DMS153 (cell line): ENCODE data around the gene EPHB4.
"Not testable (repeated sequence)": the region's sequence is repeated elsewhere in the genome, so short reads cannot be mapped to it uniquely, and the experiment has no call there.

Experiments
- DNase-seq: peaks from one replicate; lab custom pipeline; 2025; lab: John Stamatoyannopoulos, UW

The EPHB4 gene

DNA sequence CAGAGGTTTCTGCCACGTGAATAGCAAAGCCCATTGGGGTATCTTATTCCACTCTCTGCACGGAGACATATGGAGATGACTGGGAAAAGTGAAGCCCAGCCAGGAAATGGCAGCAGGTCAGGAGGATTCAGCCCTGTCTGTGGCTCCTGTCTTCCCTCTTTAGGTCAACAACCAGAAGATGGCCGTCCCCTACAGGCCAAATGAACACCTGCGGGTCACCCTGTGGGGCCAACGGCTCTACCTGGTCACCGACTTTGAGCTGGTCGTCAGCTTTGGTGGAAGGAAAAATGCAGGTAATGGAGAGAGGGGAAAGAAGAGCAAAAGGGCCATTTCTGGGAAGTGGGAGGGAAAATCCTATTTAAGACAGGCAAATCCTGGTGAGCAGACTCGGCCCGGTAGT is 38.3 kb downstream of the EPHB4 start:
- no peak for DNase-seq

DNA sequence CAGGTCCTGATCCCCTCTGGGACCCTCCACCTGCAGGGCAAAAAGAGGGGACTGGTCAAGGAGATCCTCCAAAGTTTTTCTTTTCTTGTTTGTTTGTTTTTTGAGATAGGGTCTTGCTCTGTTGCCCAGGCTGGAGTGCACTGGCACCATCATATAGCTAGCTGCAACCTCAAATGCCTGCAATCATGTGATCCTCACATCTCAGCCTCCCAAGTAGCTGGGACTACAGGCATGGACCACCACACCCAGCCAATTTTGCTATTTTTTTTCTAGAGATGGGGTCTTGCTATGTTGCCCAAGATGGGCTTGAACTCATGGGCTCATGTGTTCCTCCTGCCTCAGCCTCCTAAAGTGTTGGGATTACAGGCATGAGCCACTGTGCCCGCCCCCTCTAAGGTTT is 41.0 kb downstream of the EPHB4 start:
- no peak for DNase-seq

- no peak for DNase-seq
Observed at GRCh38 chr7:100785878-100786277, 41.4 kb downstream of the EPHB4 start.

GRCh38 chr7:100783804-100784203 is 43.5 kb downstream of the EPHB4 start:
- no peak for DNase-seq

- no peak for DNase-seq
Observed at GRCh38 chr7:100781255-100781654, 46.1 kb downstream of the EPHB4 start.

- DNase-seq, result no peak
Observed at GRCh38 chr7:100779359-100779758, 48.0 kb downstream of the EPHB4 start.

DNA sequence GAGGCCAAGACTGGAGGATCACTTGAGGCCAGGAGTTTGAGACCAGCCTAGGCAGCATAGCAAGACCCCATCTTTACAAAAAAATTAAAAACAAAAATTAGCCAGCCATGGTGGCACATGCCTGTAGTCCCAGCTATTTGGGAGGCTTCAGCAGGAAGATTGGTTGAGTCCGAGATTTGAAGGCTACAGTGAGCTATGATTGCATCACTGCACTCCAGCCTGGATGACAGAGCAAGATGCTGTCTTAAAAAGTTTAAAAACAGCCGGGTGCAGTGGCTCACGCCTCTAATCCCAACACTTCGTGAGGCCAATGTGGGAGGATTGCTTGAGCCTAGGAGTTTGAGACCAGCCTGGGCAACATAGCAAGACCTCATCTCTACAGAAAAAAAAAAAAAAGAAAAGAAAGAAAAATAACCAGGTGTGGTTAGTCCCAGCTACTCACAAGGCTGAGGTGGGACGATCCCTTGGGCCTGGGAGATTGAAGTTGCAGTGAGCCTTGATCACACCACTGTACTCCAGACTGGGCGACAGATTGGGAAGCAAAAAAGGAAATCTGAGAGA is 49.2 kb downstream of the EPHB4 start:
- no peak for DNase-seq

DNA sequence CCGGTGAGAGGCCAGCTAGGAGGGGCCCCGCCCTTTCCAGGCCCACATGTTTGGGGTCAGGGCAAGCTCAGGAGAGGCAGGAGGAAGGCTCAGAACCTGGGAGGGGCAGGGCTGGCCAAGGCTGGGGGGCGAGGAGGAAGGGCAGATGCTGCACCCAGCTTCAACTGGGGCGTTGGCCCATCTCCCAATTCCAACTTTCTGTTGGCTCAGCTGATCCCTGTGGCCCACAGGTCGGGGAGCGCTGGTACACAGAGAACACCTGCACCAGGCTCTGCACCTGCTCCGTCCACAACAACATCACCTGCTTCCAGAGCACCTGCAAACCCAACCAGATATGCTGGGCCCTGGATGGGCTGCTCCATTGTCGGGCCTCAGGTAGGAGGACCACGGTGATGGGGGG is 53.8 kb downstream of the EPHB4 start:
- DNase-seq, result no peak

DNA sequence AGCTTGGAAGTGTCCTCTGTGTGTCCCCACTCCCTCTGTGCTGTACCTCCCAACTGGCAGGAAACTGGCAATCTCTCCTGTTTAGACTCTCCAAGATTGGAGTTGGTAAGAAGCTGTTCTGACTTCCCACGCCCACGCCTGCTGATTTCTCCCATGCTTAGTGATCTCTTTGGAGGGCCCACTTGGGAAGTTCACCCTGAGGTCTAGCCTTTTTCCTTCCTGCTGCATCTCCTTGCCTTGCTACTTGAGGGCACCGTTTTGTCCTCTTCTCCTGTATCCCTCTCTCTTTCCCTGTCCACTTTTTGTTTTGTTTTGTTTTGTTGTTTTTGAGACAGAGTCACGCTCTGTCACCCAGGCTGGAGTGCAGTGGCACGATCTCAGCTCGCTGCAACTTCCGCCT is 58.5 kb downstream of the EPHB4 start:
- DNase-seq, result no peak

- DNase-seq, result no peak
Observed at GRCh38 chr7:100765250-100765649, 62.1 kb downstream of the EPHB4 start.

GRCh38 chr7:100764841-100765240 is 62.5 kb downstream of the EPHB4 start:
- DNase-seq, result no peak

- DNase-seq, result no peak
Observed at GRCh38 chr7:100763556-100764140, 63.7 kb downstream of the EPHB4 start.

DNA sequence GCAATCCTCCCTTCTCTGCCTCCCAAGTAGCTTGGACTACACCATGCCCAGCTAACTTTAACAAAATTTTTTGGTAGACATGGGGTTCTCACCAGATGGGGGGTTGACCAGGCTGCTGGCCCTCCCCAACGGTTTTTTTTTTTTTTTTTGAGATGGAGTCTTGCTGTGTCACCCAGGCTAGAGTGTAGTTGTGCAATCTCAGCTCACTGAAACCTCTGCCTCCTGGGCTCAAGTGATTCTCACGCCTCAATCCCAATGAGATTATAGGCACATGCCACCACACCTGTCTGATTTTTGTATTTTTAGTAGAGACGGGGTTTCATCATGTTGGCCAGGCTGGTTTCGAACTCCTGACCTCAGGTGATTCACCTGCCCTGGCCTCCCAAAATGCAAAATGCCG is 64.5 kb downstream of the EPHB4 start:
- not testable (repeated sequence) for DNase-seq

GRCh38 chr7:100759357-100760171 is 67.8 kb downstream of the EPHB4 start:
- no peak for DNase-seq

DNA sequence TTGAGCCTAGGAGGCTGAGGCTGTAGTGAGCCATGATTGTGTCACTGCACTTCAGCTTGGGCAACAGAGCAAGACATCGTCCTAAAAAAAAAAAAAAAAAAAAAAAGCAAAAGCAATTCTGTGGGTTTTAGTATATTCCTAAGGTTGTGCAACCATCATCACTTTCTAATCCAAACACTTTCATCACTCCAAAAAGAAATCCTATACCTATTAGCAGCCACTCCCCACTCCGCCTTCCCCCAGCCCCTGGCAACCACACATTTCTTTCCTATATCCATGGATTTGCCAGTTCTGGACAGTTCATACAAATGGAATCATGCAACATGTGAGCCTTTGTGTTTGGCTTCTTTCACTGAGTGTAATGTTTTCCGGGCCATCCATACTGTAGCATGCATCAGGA is 73.6 kb downstream of the EPHB4 start:
- DNase-seq, result no peak

GRCh38 chr7:100752994-100753393 is 74.3 kb downstream of the EPHB4 start:
- DNase-seq, result no peak
